GM19238 (cell line): ENCODE results near the gene AP2A2.

ENCODE experiments used
- DNase-seq: peaks from one replicate; pipeline ENCODE4 v3.0.0; 2011; ENCODE audit warnings: low spot score; ENCODE audit not compliant: insufficient read length

The AP2A2 gene

DNA sequence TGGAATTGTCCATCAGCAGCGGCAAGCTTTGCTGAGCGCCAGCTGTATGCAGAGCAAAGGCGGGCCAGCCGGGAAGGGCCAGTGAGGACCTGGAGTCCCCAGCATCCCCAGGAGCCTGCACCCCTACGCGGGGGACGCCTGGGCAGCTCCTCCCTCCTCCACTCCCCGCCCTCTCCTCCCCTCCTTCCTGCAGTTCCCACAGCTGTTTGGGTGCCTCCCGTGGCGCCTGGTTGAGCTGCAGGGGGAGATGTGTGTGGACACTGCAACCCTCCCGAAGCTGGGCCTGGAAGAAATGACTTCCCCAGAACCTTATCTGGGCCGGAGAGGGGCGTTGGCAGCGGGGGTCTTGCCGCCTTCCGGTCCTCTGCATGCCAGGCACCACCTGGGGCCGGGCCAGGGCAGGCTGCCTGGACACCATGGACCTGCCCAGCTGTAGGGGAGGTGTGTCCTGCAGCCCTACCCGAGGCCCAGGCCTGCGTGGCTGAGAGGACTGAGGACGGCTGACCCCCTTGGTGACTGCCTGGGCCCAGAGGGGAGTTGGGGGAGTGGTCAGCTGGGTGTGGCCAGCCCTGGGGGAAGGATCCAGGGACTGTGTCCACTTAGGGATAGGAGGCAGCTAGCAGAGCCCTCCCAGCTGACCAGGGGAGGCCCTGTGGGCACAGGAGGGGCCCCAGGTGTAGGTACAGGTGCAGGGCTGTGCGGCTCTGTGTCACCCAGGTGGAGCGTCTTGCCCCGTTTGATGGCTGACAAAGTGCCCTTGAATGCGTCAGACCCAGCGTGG is 127.6 kb downstream of the AP2A2 start:
- DNase-seq, result no peak

DNA sequence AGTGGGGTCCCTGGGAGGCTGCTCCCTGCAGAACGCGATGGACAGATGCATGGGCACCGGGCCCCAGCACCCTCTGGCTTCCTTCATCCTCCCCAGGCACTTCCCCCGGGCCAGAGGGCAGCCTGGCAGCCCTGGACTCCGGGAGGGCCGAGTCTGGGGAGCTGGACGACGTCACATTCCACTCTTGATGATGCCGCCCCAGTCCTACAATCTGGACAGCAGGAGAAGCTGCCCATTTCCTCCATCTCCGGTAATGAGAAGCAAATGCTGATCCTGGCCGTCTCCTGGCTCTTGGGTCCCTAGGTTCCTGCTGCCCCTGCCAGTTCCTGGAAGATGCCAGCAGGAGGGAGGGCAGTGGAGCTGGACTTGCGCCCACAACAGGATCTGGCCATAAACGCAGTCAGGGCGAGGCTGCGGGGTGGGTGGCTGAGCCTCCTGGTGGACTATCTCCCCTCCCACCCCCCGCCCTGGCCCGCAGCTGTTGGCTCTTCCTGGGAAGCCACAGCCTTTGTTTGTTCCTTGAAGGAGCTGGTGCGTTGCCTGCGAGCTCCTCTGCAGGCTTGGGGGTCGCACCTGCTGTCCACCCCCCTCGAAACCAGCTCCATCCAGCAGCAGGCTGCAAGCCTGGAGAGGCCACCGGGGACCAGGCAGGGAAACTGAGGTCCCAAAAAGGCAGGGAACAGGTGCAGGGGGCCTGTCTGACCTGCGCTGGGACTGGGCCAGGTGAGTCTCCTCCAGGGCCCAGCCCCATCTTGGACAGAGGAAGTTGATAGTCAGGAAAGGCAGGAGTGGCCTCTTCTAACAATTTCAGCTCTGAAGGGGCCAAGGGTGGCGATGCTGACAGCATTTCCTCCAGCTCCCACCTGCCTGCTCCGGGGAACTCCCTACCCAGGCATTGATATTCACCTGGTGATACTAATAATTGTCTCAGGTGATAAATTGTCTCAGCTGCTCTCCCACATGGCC is 128.8 kb downstream of the AP2A2 start:
- no peak for DNase-seq

DNA sequence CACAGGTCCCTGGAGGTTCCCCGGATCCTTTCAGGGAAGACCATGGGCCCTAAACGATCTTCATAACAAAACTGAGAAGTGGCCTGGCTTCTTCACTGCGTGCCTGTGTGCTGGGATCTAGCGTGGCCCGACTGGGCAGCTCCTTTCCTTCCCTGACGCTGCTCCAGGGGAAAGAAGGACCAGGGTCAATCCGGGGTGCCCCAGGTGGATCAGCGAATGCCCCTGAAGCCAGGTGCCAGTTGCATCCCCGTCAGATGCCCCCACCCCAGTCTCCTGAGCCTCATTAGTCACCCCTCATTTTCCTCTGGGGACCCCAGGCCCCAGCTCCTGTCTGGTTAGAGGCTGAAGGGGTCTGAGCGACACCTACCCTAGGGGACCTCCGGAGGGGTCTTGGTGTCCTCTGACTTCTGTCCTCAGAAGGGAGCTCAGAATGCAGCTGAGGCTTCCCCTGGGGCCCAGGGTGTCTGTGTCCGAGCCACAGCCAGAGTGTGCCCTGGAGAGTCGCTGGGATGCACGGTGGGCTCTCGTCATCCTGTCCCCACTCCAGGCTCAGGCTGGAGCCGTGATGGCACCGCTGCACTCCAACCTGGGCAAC is 129.5 kb downstream of the AP2A2 start:
- DNase-seq, result no peak

DNA sequence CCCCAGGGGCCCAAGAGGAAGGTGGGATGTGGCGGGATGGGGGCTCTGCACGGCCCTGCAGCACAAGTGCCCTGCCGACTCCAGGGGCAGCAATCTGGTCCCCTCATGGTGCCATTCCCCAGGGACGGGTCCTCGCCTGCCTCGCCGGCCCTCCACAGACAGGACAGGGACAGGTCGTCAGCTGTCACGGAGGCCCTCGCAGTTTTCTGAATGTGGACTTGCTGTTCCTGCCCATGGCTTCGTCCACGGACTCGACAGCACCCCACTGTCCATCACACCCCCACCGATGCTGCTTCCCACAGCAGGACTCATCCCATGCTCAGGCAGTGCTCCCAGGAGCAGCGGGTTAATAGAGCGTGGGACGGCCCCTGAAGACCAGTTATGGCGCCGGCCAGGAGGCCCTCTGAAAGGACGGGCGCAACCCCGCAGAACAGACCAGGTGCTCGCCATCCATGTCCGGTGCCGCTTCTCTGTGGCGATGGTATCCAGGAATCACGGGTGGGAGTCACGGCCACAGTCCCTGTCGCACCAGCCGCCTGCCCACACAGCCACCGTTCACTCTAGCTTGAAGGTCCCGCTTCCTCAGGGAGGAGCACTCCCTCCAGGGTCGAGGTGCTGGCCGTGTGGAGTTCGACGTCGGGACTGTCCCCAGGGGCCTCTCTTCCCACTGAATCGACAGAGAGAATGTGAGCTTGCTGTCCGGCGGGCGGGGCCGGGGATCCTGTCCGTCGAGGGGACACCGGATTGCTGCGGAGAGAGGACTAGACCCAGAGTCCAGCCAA is 130.5 kb downstream of the AP2A2 start:
- no peak for DNase-seq

DNA sequence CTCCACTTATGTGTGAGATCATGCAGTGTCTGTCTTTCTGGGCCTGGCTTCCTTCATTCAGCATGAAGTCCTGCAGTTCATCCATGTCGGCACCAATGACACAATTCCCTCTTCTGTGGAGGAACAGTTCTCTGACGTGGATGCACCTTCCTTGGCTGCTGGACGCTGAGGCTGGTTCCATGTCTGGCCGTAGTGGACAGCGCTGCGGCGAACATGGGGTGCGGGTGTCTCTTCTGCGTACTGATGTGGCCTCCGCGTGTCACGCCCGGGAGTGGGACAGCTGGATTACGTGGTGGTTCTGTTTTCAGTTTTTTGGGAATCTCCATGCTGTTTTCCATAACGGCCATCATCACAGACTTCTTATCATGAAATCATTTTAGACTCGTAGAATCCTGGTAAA is 132.1 kb downstream of the AP2A2 start:
- no peak for DNase-seq

DNA sequence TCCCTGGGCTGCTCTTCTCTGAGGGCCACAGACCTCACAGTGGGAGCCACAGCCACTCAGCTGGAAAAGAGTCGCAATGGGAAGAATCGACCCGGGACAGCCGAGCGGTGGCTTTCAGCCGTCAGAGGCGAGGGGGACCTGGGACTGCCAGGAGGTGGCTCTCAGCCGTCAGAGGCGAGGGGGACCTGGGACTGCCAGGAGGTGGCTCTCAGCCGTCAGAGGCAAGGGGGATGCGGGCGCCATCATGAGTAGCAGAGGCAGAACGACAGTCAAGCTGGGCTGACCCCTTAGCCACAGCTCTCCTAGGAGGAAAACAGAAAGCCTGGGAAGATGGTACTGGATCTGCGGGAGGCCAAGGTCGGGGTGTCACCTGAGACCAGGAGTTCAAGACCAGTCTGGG is 134.1 kb downstream of the AP2A2 start:
- no peak for DNase-seq

DNA sequence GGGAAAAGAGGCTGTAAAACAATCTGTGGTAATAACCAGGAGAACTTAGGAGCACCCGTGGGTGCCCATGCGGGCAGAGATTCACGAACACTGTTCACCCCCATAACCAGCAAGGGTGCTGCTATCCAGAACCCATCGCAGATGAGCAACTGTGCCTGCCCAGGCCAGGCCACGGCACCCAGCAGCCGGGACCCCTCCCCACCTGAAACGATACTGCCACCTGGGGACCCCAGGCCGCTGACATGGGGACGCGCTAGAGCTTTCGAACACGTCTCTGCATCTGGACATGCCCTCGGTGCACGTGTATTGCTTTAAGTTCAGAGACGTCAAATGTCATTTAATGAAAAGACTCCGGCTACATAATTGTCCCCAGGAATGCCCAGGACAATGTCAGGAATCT is 134.7 kb downstream of the AP2A2 start:
- DNase-seq, result no peak

DNA sequence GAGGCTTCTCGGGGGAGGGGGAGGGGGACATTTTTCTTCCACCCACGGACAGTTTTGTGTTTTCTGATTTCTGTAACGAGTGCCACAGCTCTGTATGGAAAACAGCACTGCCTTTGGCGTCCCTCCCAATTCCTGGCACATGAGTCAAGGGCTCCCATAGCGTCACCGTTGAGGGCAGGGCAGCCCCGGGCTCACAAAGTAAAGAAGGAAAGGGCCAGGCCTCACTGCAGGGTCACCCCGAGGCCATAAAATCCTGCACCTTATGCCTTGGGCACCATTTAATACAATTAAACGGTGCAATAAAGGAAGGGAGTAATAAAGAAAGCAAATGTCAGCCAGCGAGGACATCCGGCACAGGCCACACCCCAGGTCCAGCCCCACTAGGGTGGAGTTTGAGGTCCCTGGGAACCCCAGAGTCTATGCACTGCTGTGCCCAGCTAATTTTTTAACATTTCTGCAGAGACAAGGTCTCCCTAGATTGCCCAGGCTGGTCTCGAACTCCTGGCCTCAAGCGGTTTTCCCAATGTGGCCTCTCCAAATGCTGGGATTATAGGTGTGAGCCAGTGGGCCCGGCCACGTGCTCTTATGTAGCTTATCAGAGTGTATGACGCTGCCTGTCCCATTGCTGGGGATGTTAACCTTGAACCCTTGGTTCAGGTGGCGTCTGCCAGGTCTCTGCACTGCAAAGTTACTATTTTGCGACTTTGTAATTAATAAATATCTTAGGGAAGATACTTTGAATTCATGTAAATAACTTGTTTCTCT is 135.4 kb downstream of the AP2A2 start:
- no peak for DNase-seq
